Esophagus muscularis mucosa (tissue), 4 donors: ENCODE data around the gene PSD4. TPM values are rescaled to one million over a fixed set of nuclear protein-coding genes. Genes with fewer than 3 reads are reported as not detected.

Experiments used
- DNase-seq: peaks from one replicate; pipeline ENCODE4 v3.0.0-alpha.2; 2017; ENCODE audit errors: extremely low spot score
- H3K27ac ChIP-seq, 4 donors: fragments of 200-600 bp; sonication (generic); replicated peaks in 1 of 4; 1 replicate in 3 of 4; 2 replicates in 1 of 4; pipeline ENCODE4 v1.5.1; 2016 to 2019; ENCODE audit warnings: mild to moderate bottlenecking in 1 of 4
- H3K27me3 ChIP-seq, 4 donors: fragments of 200-600 bp; sonication (generic); one replicate each; pipeline versions ENCODE4 v1.5.1 to v1.6.0; 2016 to 2019
- H3K36me3 ChIP-seq, 4 donors: fragments of 200-600 bp; sonication (generic); one replicate each; pipeline ENCODE4 v1.5.1; 2016 to 2019
- H3K4me1 ChIP-seq, 4 donors: fragments of 200-600 bp; sonication (generic); one replicate each; pipeline ENCODE4 v1.5.1; 2016 to 2019
- H3K4me3 ChIP-seq, 4 donors: fragments of 200-600 bp; sonication (generic); 1 replicate in 2 of 4; 2 replicates in 2 of 4; pipeline ENCODE4 v1.5.1; 2016 to 2019; ENCODE audit warnings: mild to moderate bottlenecking in 4 of 4, moderate library complexity in 1 of 4
- H3K9me3 ChIP-seq, 4 donors: fragments of 200-600 bp; sonication (generic); 1 replicate in 3 of 4; 2 replicates in 1 of 4; pipeline ENCODE4 v1.5.1; 2016 to 2019
- EP300 ChIP-seq: sonication (generic); formaldehyde crosslinking; IDR thresholded peaks from one replicate; pipeline ENCODE4 v1.6.1; 2017; ENCODE audit warnings: antibody characterized with exemption
- POLR2A ChIP-seq: fragments of 450-650 bp; IDR thresholded peaks from one replicate; pipeline ENCODE4 v1.6.1; 2017; ENCODE audit warnings: antibody characterized with exemption, moderate library complexity, mild to moderate bottlenecking, low read depth
- POLR2AphosphoS5 ChIP-seq, 2 donors: sonication (generic); formaldehyde crosslinking; IDR thresholded peaks; one replicate each; pipeline ENCODE4 v1.6.1; 2017; ENCODE audit warnings: antibody characterized with exemption in 2 of 2
- WGBS: methylation state at CpG from one replicate; pipeline ENCODE4 v1.1.5; 2018; 5-methylcytosine and 5-hydroxymethylcytosine counted together
- intact Hi-C: fragments of 100-400 bp; cut with DNase I; formaldehyde crosslinking; loops from one replicate; pipeline ENCODE4 v1.15.1; 2023
- total RNA-seq, 4 donors: library from RNA; depleted of rRNA; stranded (reverse); fragments of >200 nt; gene quantifications; one replicate each; pipeline versions ENCODE4 v1.1.0 to v1.2.1, GENCODE V29; 2016
- TF ChIP-seq, protein P1 (sequence below), 3 experiments: fragments of 200-600 bp in 2 of 3; fragments of 450-650 bp in 1 of 3; sonication (generic) in 2 of 3; IDR thresholded peaks; one replicate each; pipeline ENCODE4 v1.5.1; 2017 to 2019; ENCODE audit warnings: antibody characterized with exemption in 3 of 3, mild to moderate bottlenecking in 2 of 3, moderate library complexity in 1 of 3

PSD4 gene
- total RNA-seq, 4 donors from 2014 or later, result 3.1 to 4.6 (median 3.6) TPM

DNA sequence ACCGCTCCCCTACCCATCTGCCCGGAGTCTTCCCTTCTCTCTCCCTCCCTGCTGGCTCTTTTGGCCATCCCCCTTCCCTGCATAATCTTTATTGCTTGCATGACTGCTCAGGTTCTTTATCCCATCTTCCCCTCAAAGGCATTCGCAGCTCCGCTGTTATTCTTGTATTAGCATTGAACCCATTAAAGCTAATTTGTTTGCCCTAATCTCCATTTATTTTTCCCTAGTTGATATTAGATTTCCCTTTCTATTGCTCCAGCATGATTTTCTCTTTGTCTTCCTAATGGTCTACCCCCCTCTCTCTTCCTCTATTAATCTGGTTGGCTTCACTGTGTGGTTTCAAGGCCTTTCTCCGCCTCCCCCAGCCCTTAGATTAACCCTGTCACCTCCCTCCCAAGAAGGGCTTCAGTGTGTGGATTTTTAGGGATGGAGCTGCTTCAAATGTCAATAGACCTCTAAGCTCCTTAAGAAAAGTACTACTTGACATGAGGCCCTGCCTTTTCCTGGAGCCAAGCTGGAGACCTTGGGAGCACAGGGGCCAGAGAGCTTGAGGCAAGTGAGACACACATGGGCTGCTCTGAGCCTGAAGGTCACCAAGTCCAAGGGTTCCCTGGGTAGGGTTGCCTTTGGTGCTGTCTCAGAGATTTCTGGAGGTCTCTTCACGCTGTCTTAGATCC, 84.8 kb downstream of the PSD4 start:
- Histone ChIP-seq H3K36me3 (peaks cover 0 to 4% (median 2%) of the 10 kb centered on the region in 4 donors), H3K9me3 (no peaks in the 10 kb centered on the region), H3K27me3 (no peaks in the 10 kb centered on the region), H3K4me1 (peaks cover 0 to 17% (median 9%) of the 10 kb centered on the region in 4 donors), H3K27ac (no peak overlapping the region), H3K4me3 (no peak overlapping the region)
- 89% methylated on average over 6 of the region's 6 CpGs for WGBS
- DNase-seq, result no peak
- no peak for TF ChIP-seq POLR2A
- no peak for TF ChIP-seq POLR2AphosphoS5 (IDR thresholded peaks at IDR 0.05)
- TF ChIP-seq, protein P1, sequence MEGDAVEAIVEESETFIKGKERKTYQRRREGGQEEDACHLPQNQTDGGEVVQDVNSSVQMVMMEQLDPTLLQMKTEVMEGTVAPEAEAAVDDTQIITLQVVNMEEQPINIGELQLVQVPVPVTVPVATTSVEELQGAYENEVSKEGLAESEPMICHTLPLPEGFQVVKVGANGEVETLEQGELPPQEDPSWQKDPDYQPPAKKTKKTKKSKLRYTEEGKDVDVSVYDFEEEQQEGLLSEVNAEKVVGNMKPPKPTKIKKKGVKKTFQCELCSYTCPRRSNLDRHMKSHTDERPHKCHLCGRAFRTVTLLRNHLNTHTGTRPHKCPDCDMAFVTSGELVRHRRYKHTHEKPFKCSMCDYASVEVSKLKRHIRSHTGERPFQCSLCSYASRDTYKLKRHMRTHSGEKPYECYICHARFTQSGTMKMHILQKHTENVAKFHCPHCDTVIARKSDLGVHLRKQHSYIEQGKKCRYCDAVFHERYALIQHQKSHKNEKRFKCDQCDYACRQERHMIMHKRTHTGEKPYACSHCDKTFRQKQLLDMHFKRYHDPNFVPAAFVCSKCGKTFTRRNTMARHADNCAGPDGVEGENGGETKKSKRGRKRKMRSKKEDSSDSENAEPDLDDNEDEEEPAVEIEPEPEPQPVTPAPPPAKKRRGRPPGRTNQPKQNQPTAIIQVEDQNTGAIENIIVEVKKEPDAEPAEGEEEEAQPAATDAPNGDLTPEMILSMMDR (IDR thresholded peaks at IDR 0.05), result no peak
- TF ChIP-seq EP300, result no peak
- intact Hi-C loops, result no loop called here

Other genes with a start within 250 kb of the PSD4 start
- not detected for gene IL36G, start 196.0 kb upstream of the PSD4 start, total RNA-seq
- not detected for gene IL36A, start 168.5 kb upstream of the PSD4 start, total RNA-seq
- not detected for gene IL36B, start 121.1 kb upstream of the PSD4 start, total RNA-seq
- gene IL36RN, start 114.8 kb upstream of the PSD4 start, total RNA-seq, result not detected
- gene IL1F10, start 106.0 kb upstream of the PSD4 start, total RNA-seq, result not detected
- gene IL1RN, start 46.4 kb upstream of the PSD4 start, total RNA-seq, result 1 to 10 TPM in 1 of 4 donors, under 1 TPM in 2, not detected in 1; 0.40 to 4.1 (median 0.83) TPM
- 1 to 10 TPM in 2 of 4 donors, under 1 TPM in 2; 0.58 to 2.1 (median 1.1) TPM for gene PAX8, start 105.0 kb downstream of the PSD4 start, total RNA-seq